GM12865 (cell line): ENCODE results near the gene THOP1.

Experiments
- DNase-seq: peaks from one replicate; pipeline ENCODE4 v3.0.0; 2010; ENCODE audit warnings: low read depth
- H3K4me3 ChIP-seq: 2 replicates; pipeline ENCODE4 v1.5.1; 2011; ENCODE audit warnings: mild to moderate bottlenecking, low read depth, low read length, control low read depth
- TF ChIP-seq, protein P1 (sequence below): IDR thresholded peaks from 2 replicates; pipeline ENCODE4 v1.5.1; 2011; ENCODE audit warnings: low read length, control low read depth, low read depth, inconsistent platforms; ENCODE audit not compliant: insufficient read depth; ENCODE audit errors: missing control alignments

THOP1 gene

DNA sequence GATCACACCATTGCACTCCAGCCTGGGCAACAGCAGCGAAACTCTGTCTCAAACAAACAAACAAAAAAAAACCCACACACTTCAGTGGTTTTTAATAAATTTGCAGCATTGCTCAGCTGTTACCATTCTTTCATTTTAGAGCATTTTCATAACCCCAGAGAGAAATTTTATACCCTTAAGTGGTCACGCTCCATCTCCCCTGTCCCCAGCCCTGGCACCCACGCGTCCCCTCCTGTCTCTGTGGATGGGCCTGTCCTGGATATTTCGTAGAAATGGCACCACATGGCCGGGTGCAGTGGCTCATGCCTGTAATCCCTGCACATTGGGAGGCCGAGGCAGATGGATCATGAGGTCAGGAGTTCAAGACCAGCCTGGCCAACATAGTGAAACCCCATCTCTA is 7.8 kb downstream of the THOP1 start:
- TF ChIP-seq, protein P1, sequence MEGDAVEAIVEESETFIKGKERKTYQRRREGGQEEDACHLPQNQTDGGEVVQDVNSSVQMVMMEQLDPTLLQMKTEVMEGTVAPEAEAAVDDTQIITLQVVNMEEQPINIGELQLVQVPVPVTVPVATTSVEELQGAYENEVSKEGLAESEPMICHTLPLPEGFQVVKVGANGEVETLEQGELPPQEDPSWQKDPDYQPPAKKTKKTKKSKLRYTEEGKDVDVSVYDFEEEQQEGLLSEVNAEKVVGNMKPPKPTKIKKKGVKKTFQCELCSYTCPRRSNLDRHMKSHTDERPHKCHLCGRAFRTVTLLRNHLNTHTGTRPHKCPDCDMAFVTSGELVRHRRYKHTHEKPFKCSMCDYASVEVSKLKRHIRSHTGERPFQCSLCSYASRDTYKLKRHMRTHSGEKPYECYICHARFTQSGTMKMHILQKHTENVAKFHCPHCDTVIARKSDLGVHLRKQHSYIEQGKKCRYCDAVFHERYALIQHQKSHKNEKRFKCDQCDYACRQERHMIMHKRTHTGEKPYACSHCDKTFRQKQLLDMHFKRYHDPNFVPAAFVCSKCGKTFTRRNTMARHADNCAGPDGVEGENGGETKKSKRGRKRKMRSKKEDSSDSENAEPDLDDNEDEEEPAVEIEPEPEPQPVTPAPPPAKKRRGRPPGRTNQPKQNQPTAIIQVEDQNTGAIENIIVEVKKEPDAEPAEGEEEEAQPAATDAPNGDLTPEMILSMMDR, result no peak
- no peak overlapping the region for H3K4me3 ChIP-seq
- no peak for DNase-seq

- H3K4me3 ChIP-seq, result no peak overlapping the region
- TF ChIP-seq, protein P1, result no peak
- no peak for DNase-seq
Observed at GRCh38 chr19:2793577-2793976, 8.3 kb downstream of the THOP1 start.

DNA sequence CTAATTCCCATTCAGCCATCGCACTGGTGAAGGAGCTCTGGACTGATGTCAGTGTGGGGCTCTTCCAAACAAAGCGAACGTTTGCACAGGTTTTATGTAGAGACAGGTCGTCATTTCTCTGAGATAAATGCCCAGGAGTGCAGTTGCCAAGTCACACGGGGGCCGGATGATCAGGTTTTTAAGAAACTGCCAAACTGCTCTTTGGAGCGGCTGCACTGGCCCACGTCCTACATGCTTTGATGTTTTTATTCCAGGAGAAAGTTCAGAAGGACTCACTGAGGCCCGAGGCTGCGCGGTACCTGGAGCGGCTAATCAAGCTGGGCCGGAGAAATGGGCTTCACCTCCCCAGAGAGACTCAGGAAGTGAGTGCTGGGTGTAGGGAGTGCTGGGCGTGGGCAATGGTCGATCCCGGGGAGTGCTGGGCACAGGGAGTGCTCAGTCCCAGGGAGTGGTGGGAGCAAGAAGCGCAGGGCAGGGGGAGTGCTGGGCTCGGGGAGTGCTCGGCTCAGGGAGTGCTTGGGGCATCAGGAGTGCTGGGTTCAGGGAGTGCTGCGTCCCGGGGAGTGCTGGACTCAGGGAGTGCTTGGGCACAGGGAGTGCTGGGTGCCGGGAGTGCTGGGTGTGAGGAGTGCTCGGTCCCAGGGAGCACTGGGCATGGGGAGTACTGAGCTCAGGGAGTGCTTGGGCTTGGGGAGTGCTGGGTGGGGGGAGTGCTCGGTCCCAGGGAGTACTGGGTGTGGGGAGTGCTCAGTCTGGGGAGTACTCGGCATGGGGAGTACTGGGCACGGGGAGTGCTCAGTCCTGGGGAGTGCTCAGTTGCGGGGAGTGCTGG is 10.7 kb downstream of the THOP1 start:
- TF ChIP-seq, protein P1, result no peak
- DNase-seq, result no peak
- no peak overlapping the region for H3K4me3 ChIP-seq

DNA sequence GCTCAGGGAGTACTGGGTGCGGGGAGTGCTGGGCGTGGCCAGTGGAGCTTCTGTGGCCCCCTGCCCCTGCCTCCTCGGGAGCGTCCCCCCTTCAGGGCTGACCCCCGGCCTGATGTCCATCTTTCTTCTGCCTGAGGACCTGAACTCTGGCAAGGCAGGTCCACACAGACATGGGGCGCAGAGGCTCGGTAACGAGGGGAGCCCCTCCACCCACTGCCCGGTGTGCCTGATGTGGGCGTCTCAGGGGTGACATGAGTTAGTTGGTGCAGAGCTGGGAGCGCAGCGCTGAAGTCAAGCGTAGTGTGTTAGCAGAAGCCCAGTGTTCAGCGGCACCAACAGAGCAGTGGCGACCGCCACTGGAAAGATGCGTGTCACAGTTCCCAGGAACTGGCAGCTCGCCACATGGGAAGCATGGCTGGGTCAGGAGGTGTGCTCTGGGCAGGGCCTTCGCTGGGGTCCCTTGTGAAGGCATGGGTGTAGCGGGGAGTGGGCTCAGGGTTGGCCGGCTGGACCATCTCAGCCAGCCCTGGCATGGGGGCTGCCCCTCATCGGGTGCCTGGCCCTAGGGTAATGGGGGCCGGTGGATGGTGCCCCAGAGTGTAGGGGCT is 11.5 kb downstream of the THOP1 start:
- H3K4me3 ChIP-seq, result no peak overlapping the region
- no peak for DNase-seq
- TF ChIP-seq, protein P1, result no peak

GRCh38 chr19:2797280-2797679 is 12.0 kb downstream of the THOP1 start:
- no peak overlapping the region for H3K4me3 ChIP-seq

DNA sequence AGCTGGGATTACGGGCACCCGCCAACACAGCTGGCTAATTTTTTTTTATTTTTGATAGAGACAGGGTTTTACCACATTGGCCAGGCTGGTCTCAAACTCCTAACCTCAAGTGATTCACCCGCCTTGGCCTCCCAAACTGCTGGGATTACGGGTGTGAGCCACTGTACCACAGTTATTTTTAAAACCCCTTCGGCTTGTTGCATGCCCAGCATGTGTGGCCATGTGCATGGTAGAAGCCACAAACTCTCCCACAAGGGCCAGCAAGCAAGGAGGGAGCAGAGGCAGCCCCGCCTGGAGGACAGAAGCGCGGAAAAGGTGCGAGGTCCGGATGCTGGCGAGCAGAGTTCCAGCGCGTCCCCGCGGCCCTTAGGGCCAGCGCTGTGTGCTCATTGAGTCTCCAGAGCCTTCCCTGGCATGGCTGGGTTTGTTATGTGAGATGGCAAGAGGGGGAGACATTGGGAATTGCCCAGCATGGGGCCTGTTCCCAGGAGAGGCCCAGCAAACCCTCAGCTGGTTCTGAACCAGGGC is 12.9 kb downstream of the THOP1 start:
- no peak overlapping the region for H3K4me3 ChIP-seq
- TF ChIP-seq, protein P1, result no peak
- DNase-seq, result no peak

More at GRCh38 chr19:2797280-2797679, 12.0 kb downstream of the THOP1 start:
- no peak for DNase-seq
- TF ChIP-seq, protein P1, result no peak

- TF ChIP-seq, protein P1, result no peak
- DNase-seq, result no peak
- no peak overlapping the region for H3K4me3 ChIP-seq
Observed at GRCh38 chr19:2798733-2799132, 13.4 kb downstream of the THOP1 start.
